ENCODE data around the gene FOXC2. TPM values are rescaled to one million over a fixed set of nuclear protein-coding genes. Genes with fewer than 3 reads are reported as not detected.

FOXC2 gene
- total and polyA plus RNA-seq, 2 of the 13 experiments (the other 11 are each of a cell fraction or from before 2014, with no cell fraction given): not detected

- TF ChIP-seq NR2F6 (IDR thresholded peaks at IDR 0.05): no peak
- TF ChIP-seq NR2F6 (CRISPR knock-in tag; IDR thresholded peaks at IDR 0.05): peak; percentile 49; the same call in 1 of the 2 replicates
- TF ChIP-seq ZNF318 (CRISPR knock-in tag; IDR thresholded peaks at IDR 0.05): peak; percentile 79; the same call in 1 of the 2 replicates
- TF ChIP-seq ESRRA (CRISPR knock-in tag; IDR thresholded peaks at IDR 0.05; ENCODE audit: low read depth): peak; percentile 64; the same call in 1 of the 2 replicates
- TF ChIP-seq DBP (CRISPR knock-in tag; IDR thresholded peaks at IDR 0.05; ENCODE audit: not compliant biosample characterization): no peak
- no peak for TF ChIP-seq SNRNP70 (IDR thresholded peaks at IDR 0.05; ENCODE audit: low read depth, low read length)
- TF ChIP-seq ATF5 (CRISPR knock-in tag; IDR thresholded peaks at IDR 0.05; ENCODE audit: low read depth): 0 out of 2 replicates have a peak, but pooled peaks have one; percentile 79
- no peak for TF ChIP-seq EP300 (IDR thresholded peaks at IDR 0.05; ENCODE audit: low read depth in 2 of 2, low read length in 2 of 2)
- TF ChIP-seq EP300 (CRISPR knock-in tag; IDR thresholded peaks at IDR 0.05; ENCODE audit: borderline replicate concordance): no peak; the same call in 1 of the 2 replicates
- TF ChIP-seq E2F2 (CRISPR knock-in tag; IDR thresholded peaks at IDR 0.05; ENCODE audit: borderline replicate concordance): peak; percentile 40; the same call in 1 of the 2 replicates
- TF ChIP-seq SPEN (CRISPR knock-in tag; IDR thresholded peaks at IDR 0.05; ENCODE audit: low read depth): peak; percentile 98
- TF ChIP-seq ZNF781 (CRISPR knock-in tag; IDR thresholded peaks at IDR 0.05; ENCODE audit: borderline replicate concordance, not compliant biosample characterization): peak; percentile 67
- TF ChIP-seq CHD4 (IDR thresholded peaks at IDR 0.05; ENCODE audit: borderline replicate concordance, low read length): no peak
- TF ChIP-seq HMGXB4 (CRISPR knock-in tag; IDR thresholded peaks at IDR 0.05; ENCODE audit: borderline replicate concordance in 1 of 2, low read depth in 1 of 2): peak; percentile 69 to 87
Measured at GRCh38 chr16:86554917-86555703, 11.5 kb upstream of the FOXC2 start, which contains the start of gene MTHFSD (continued).
